Measurements from ENCODE around the gene FBXL13.
A peak's percentile ranks its signal among the peaks of the same experiment; 100 is the strongest.
"Not testable (repeated sequence)": the region's sequence is repeated elsewhere in the genome, so short reads cannot be mapped to it uniquely, and the experiment has no call there.

Gene FBXL13

GRCh38 chr7:102935450-102936115 is 139.0 kb downstream of the FBXL13 start:
- DNase-seq (ENCODE audit: low read depth, low spot score): no peak

GRCh38 chr7:102934701-102935100 is 139.9 kb downstream of the FBXL13 start:
- DNase-seq (ENCODE audit: low read depth, low spot score): no peak

- DNase-seq (ENCODE audit: low read depth, low spot score): no peak
Measured at GRCh38 chr7:102934239-102934638, 140.4 kb downstream of the FBXL13 start.

- DNase-seq (ENCODE audit: low read depth, low spot score): peak; percentile 57
Measured at GRCh38 chr7:102933763-102934162, 140.8 kb downstream of the FBXL13 start.

GRCh38 chr7:102931757-102932156 is 142.8 kb downstream of the FBXL13 start:
- no peak for DNase-seq (ENCODE audit: low read depth, low spot score)

- no peak for DNase-seq (ENCODE audit: low read depth, low spot score)
Measured at GRCh38 chr7:102927312-102927933, 147.2 kb downstream of the FBXL13 start.

- DNase-seq (ENCODE audit: low read depth, low spot score): no peak
Measured at GRCh38 chr7:102926783-102927140, 147.8 kb downstream of the FBXL13 start.

GRCh38 chr7:102925976-102926782 is 148.4 kb downstream of the FBXL13 start:
- DNase-seq (ENCODE audit: low read depth, low spot score): no peak

GRCh38 chr7:102918845-102919244 is 155.8 kb downstream of the FBXL13 start:
- DNase-seq (ENCODE audit: low read depth, low spot score): no peak

GRCh38 chr7:102917436-102918353 is 156.9 kb downstream of the FBXL13 start:
- DNase-seq (ENCODE audit: low read depth, low spot score): no peak

GRCh38 chr7:102916881-102917280 is 157.7 kb downstream of the FBXL13 start:
- no peak for DNase-seq (ENCODE audit: low read depth, low spot score)

- DNase-seq (ENCODE audit: low read depth, low spot score): no peak
Measured at GRCh38 chr7:102916426-102916825, 158.2 kb downstream of the FBXL13 start.

- DNase-seq (ENCODE audit: low read depth, low spot score): no peak
Measured at GRCh38 chr7:102914585-102914984, 160.0 kb downstream of the FBXL13 start.

GRCh38 chr7:102913826-102914225 is 160.8 kb downstream of the FBXL13 start:
- no peak for DNase-seq (ENCODE audit: low read depth, low spot score)

- peak; percentile 79 for DNase-seq (ENCODE audit: low read depth, low spot score)
Measured at GRCh38 chr7:102912742-102913141, 161.9 kb downstream of the FBXL13 start, which contains the start of gene LRRC17. TSS of gene LRRC17 (plus strand) at chr7:102913000. CDS start at chr7:102933914, 20,914 bp downstream.

GRCh38 chr7:102908676-102909075 is 165.9 kb downstream of the FBXL13 start:
- no peak for DNase-seq (ENCODE audit: low read depth, low spot score)

- DNase-seq (ENCODE audit: low read depth, low spot score): not testable (repeated sequence)
Measured at GRCh38 chr7:102903576-102903975, 171.0 kb downstream of the FBXL13 start.

- not testable (repeated sequence) for DNase-seq (ENCODE audit: low read depth, low spot score)
Measured at GRCh38 chr7:102902052-102902451, 172.5 kb downstream of the FBXL13 start.

- no peak for DNase-seq (ENCODE audit: low read depth, low spot score)
Measured at GRCh38 chr7:102898532-102898859, 176.1 kb downstream of the FBXL13 start.

GRCh38 chr7:102897856-102898531 is 176.6 kb downstream of the FBXL13 start:
- no peak for DNase-seq (ENCODE audit: low read depth, low spot score)

GRCh38 chr7:102897211-102897631 is 177.4 kb downstream of the FBXL13 start:
- no peak for DNase-seq (ENCODE audit: low read depth, low spot score)

Measured in brain pericyte (primary cell).